ENCODE results near the gene GRK3. TPM values are rescaled to one million over a fixed set of nuclear protein-coding genes. Genes with fewer than 3 reads are reported as not detected.

Gene GRK3
- total RNA-seq, 1 experiment from 2014 or later = 14.6 TPM

DNA sequence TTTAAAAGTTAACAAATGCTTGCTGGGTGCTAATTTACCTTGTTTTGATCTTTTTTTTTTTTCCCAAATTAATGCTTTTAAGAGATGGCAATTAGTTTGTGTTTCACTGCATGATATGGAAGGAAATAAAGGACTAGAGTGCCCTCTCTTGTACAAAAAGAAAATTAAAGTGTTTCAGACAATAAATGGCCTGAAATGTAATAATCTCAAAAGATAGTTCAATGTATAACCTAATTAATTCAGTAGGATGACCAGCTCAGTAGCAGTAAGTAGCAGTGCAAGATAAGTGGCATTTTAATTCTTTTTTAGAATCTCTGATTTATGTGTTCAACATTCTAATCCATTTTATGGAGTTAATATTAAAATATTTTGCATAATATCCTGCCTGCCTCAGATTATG, 137.6 kb downstream of the GRK3 start:
- Histone ChIP-seq H3K79me2 (ENCODE audit: insufficient read depth, low read length) (no peaks in the 10 kb centered on the region), H3K27ac (ENCODE audit: low read depth, low read length) (no peak overlapping the region), H3K9ac (ENCODE audit: low read length) (no peak overlapping the region), H3K9me3 (ENCODE audit: control insufficient read depth in 1 of 2, insufficient read depth in 1 of 2, low read depth in 1 of 2, low read length in 2 of 2) (no peaks in the 10 kb centered on the region), H3K4me3 (replicated peaks in 1 of 2; ENCODE audit: low read depth in 1 of 2, low read length in 2 of 2) (no peak overlapping the region), H2AFZ (ENCODE audit: low read depth, low read length, poor library complexity, severe bottlenecking) (no peak overlapping the region), H3K4me1 (ENCODE audit: control insufficient read depth in 1 of 2, insufficient read depth in 2 of 2, low read length in 2 of 2) (no peaks in the 10 kb centered on the region), H3K4me2 (ENCODE audit: low read length) (no peak overlapping the region), H4K20me1 (ENCODE audit: insufficient read depth) (no peaks in the 10 kb centered on the region), H3K9me2 (ENCODE audit: insufficient read depth) (no peaks in the 10 kb centered on the region), H3K36me3 (ENCODE audit: control insufficient read depth in 1 of 2, insufficient read depth in 2 of 2, low read length in 2 of 2) (no peaks in the 10 kb centered on the region), H3K27me3 (ENCODE audit: insufficient read depth, low read length) (no peaks in the 10 kb centered on the region)
- ChIA-PET CTCF (interaction anchor here (3.2 kb wide), 1 partner anchor 240 kb away, joined by 14 read pairs; no protein-coding TSS in a partner anchor), POLR2A (no interaction called here), RAD21 (ENCODE audit: low non-redundant PET in 1 of 2, low total read pairs in 2 of 2, uncharacterized antibody in 2 of 2, unreplicated experiment in 2 of 2) (no interaction called here)
- TF ChIP-seq POLR2A (IDR thresholded peaks at IDR 0.05; ENCODE audit: borderline replicate concordance, extremely low read depth, insufficient read depth, insufficient read length) (no peak), SIN3A (IDR thresholded peaks at IDR 0.05; ENCODE audit: low read depth) (no peak), RAD21 (IDR thresholded peaks at IDR 0.05; ENCODE audit: low read depth) (peak; percentile 59), CTCF (IDR thresholded peaks at IDR 0.05 in 2 of 3, conservative IDR thresholded peaks at IDR 0.05 in 1 of 3; ENCODE audit: borderline replicate concordance in 1 of 3, insufficient read depth in 1 of 3, low read depth in 2 of 3, low read length in 2 of 3) (peak; percentile 11 to 55 (median 40); a peak in 4 of 6 replicates), ZFX (IDR thresholded peaks at IDR 0.05) (no peak)
- intact Hi-C loops (cut with micrococcal nuclease) = loop anchor here (5.0 kb wide), 2 partner anchors 340 to 465 kb away; no protein-coding TSS in a partner anchor
- DNase-seq (ENCODE audit: low read depth, low spot score) (no peak), ATAC-seq (no peak)
- no TSS peak for BruUV-seq (replicated peaks)

- H3K4me2 ChIP-seq (ENCODE audit: low read length) = no peak overlapping the region
- no peaks in the 10 kb centered on the region for H3K9me3 ChIP-seq (ENCODE audit: control insufficient read depth in 1 of 2, insufficient read depth in 1 of 2, low read depth in 1 of 2, low read length in 2 of 2)
- no peaks in the 10 kb centered on the region for H3K4me1 ChIP-seq (ENCODE audit: control insufficient read depth in 1 of 2, insufficient read depth in 2 of 2, low read length in 2 of 2)
- H3K9ac ChIP-seq (ENCODE audit: low read length) = no peak overlapping the region
- intact Hi-C loops (cut with micrococcal nuclease) = loop anchor here (5.0 kb wide), 2 partner anchors 340 to 465 kb away; no protein-coding TSS in a partner anchor
- no peak for TF ChIP-seq MAX (IDR thresholded peaks at IDR 0.05)
- TF ChIP-seq POLR2A (IDR thresholded peaks at IDR 0.05; ENCODE audit: borderline replicate concordance, extremely low read depth, insufficient read depth, insufficient read length) = no peak
- TF ChIP-seq CEBPB (IDR thresholded peaks at IDR 0.05; ENCODE audit: low read depth) = no peak
- no peak for TF ChIP-seq TCF7L2 (IDR thresholded peaks at IDR 0.05; ENCODE audit: borderline replicate concordance, extremely low read depth, insufficient read depth, insufficient read length)
- no peak for TF ChIP-seq POLR2AphosphoS5 (IDR thresholded peaks at IDR 0.05; ENCODE audit: low read depth, low read length)
- TF ChIP-seq REST (IDR thresholded peaks at IDR 0.05; ENCODE audit: low read depth) = no peak
- TF ChIP-seq SP1 (IDR thresholded peaks at IDR 0.05; ENCODE audit: low read depth) = no peak
- no peak for TF ChIP-seq CBX3 (IDR thresholded peaks at IDR 0.05; ENCODE audit: low read depth)
- TF ChIP-seq SRF (IDR thresholded peaks at IDR 0.05; ENCODE audit: low read depth) = no peak
- ChIA-PET POLR2A (no interaction called here), RAD21 (ENCODE audit: low non-redundant PET in 1 of 2, low total read pairs in 2 of 2, uncharacterized antibody in 2 of 2, unreplicated experiment in 2 of 2) (no interaction called here), CTCF (interaction anchor here (3.2 kb wide), 1 partner anchor 241 kb away, joined by 14 read pairs; no protein-coding TSS in a partner anchor)
- no peak overlapping the region for H3K4me3 ChIP-seq (replicated peaks in 1 of 2; ENCODE audit: low read depth in 1 of 2, low read length in 2 of 2)
- no peaks in the 10 kb centered on the region for H4K20me1 ChIP-seq (ENCODE audit: insufficient read depth)
- DNase-seq (ENCODE audit: low read depth, low spot score) = no peak
- ATAC-seq = no peak
- no TSS peak for BruUV-seq (replicated peaks)
- H3K9me2 ChIP-seq (ENCODE audit: insufficient read depth) = no peaks in the 10 kb centered on the region
- H3K27ac ChIP-seq (ENCODE audit: low read depth, low read length) = no peak overlapping the region
- no peaks in the 10 kb centered on the region for H3K27me3 ChIP-seq (ENCODE audit: insufficient read depth, low read length)
- no peaks in the 10 kb centered on the region for H3K36me3 ChIP-seq (ENCODE audit: control insufficient read depth in 1 of 2, insufficient read depth in 2 of 2, low read length in 2 of 2)
- no peaks in the 10 kb centered on the region for H3K79me2 ChIP-seq (ENCODE audit: insufficient read depth, low read length)
- H2AFZ ChIP-seq (ENCODE audit: low read depth, low read length, poor library complexity, severe bottlenecking) = no peak overlapping the region
Measured at GRCh38 chr22:25702571-25703167, 138.2 kb downstream of the GRK3 start.
